ENCODE data around the gene XYLB. TPM values are rescaled to one million over a fixed set of nuclear protein-coding genes. Genes with fewer than 3 reads are reported as not detected.
"Not testable (repeated sequence)": the region's sequence is repeated elsewhere in the genome, so short reads cannot be mapped to it uniquely, and the experiment has no call there.

Gene XYLB
- total RNA-seq, 1 experiment from 2014 or later, result 20.1 TPM

DNA sequence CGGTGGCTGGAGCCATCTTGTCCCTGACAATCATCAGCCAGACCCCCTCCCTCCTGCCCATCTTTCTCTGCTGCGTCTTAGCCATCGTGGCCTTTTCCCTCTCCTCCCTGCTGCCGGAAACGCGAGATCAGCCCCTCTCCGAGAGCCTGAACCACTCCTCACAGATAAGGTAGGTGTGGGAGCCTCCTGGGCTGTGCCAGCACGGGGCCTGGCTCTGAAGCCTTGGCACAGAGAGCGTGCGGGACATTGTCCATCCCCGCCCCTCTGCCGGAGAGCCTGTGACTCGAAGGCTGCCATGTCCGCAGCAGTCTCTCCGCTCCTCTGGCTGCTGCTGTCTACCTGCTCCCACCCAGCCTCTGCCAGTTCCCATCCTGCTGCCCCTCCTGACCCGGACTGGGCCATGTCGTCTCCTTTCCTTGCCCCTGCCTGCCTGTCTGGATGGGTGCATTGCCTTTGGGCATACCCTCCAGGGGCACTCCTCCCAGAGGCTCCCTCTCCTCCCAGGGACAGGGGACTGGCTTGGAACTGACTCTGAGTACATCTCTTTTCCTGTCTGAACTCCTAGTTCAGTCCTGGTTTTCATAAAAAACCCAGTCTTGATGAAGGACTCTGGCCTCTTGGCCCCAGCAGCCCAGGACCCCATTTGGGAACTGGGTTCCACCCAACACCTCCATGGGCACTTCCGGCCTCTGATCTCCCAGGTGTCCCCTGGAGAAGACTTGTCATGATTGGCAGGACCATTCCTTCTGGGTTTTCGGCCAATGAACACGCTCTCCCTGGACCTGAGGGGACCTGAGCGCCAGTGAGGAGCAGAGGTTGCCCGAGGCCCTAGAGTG, 30.0 kb upstream of the XYLB start:
- no peaks in the 10 kb centered on the region; the same call in 1 of the 2 replicates for H3K27me3 ChIP-seq (replicated peaks; ENCODE audit: control insufficient read depth, insufficient read depth, low read length)
- POLR2A ChIA-PET, result no interaction called here
- no peak overlapping the region for H3K27ac Mint-ChIP-seq (ENCODE audit: unreplicated experiment)
- H3K36me3 Mint-ChIP-seq (ENCODE audit: insufficient read depth, unreplicated experiment), result no peaks in the 10 kb centered on the region
- H3K9me3 Mint-ChIP-seq (ENCODE audit: unreplicated experiment), result no peaks in the 10 kb centered on the region
- H3K4me1 Mint-ChIP-seq (ENCODE audit: low read depth, unreplicated experiment), result no peaks in the 10 kb centered on the region
- H3K4me3 Mint-ChIP-seq (ENCODE audit: unreplicated experiment), result no peak overlapping the region
- no peak overlapping the region for H3K4me3 ChIP-seq (ENCODE audit: low read depth, low read length)
- CTCF ChIA-PET, result no interaction called here
- H3K36me3 ChIP-seq (ENCODE audit: control insufficient read depth, insufficient read depth, low read length), result no peaks in the 10 kb centered on the region
- DNase-seq, result no peak
- no TSS peak for BruUV-seq (replicated peaks)
- TF ChIP-seq, protein P1, sequence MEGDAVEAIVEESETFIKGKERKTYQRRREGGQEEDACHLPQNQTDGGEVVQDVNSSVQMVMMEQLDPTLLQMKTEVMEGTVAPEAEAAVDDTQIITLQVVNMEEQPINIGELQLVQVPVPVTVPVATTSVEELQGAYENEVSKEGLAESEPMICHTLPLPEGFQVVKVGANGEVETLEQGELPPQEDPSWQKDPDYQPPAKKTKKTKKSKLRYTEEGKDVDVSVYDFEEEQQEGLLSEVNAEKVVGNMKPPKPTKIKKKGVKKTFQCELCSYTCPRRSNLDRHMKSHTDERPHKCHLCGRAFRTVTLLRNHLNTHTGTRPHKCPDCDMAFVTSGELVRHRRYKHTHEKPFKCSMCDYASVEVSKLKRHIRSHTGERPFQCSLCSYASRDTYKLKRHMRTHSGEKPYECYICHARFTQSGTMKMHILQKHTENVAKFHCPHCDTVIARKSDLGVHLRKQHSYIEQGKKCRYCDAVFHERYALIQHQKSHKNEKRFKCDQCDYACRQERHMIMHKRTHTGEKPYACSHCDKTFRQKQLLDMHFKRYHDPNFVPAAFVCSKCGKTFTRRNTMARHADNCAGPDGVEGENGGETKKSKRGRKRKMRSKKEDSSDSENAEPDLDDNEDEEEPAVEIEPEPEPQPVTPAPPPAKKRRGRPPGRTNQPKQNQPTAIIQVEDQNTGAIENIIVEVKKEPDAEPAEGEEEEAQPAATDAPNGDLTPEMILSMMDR (IDR thresholded peaks at IDR 0.05; ENCODE audit: insufficient read depth in 1 of 2, low read depth in 1 of 2, low read length in 1 of 2, severe bottlenecking in 1 of 2, unreplicated experiment in 1 of 2), result no peak
- no peaks in the 10 kb centered on the region for H3K27me3 Mint-ChIP-seq (ENCODE audit: insufficient read depth, unreplicated experiment)
- intact Hi-C loops (cut with micrococcal nuclease; ENCODE audit: unreplicated experiment), result no loop called here
- no peaks in the 10 kb centered on the region for H3K4me1 ChIP-seq
- no peaks in the 10 kb centered on the region for H3K9me3 ChIP-seq

DNA sequence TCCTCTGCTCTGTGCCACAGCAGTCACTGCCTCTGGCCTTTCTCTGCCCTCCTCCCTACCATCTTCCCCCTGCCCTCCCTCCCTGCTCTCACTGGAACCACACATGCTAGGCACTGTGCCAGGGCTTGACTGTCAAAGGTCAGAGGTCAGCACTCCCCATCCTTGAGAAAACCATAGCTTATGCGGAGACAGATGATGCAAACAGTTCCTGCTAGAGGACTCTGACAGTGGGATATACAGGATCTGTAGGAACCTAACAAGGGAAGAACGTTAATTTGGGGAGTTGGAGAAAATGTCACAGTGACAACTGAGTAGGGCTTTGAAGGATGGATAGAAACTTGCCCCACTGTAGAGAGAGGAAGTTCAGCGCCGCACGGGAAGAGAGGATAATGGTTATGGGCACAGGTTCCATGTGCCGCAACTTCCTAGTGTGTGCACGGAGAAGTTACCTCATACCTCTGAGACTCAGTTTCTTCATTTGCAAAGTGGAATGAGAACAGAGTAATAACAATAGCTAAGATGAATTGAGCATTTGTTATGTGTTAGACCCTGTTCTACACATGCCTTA, 29.3 kb upstream of the XYLB start:
- H3K9me3 Mint-ChIP-seq (ENCODE audit: unreplicated experiment), result no peaks in the 10 kb centered on the region
- intact Hi-C loops (cut with micrococcal nuclease; ENCODE audit: unreplicated experiment), result no loop called here
- no peak overlapping the region for H3K27ac Mint-ChIP-seq (ENCODE audit: unreplicated experiment)
- ChIA-PET POLR2A (no interaction called here), CTCF (no interaction called here)
- no peaks in the 10 kb centered on the region for H3K36me3 ChIP-seq (ENCODE audit: control insufficient read depth, insufficient read depth, low read length)
- no peaks in the 10 kb centered on the region for H3K4me1 Mint-ChIP-seq (ENCODE audit: low read depth, unreplicated experiment)
- no peaks in the 10 kb centered on the region for H3K4me1 ChIP-seq
- no TSS peak for BruUV-seq (replicated peaks)
- H3K4me3 Mint-ChIP-seq (ENCODE audit: unreplicated experiment), result no peak overlapping the region
- no peak for DNase-seq
- no peaks in the 10 kb centered on the region for H3K9me3 ChIP-seq
- no peak overlapping the region for H3K4me3 ChIP-seq (ENCODE audit: low read depth, low read length)
- TF ChIP-seq, protein P1 (IDR thresholded peaks at IDR 0.05; ENCODE audit: insufficient read depth in 1 of 2, low read depth in 1 of 2, low read length in 1 of 2, severe bottlenecking in 1 of 2, unreplicated experiment in 1 of 2), result no peak
- no peaks in the 10 kb centered on the region for H3K36me3 Mint-ChIP-seq (ENCODE audit: insufficient read depth, unreplicated experiment)
- H3K27me3 Mint-ChIP-seq (ENCODE audit: insufficient read depth, unreplicated experiment), result peaks cover 1% of the 10 kb centered on the region
- H3K27me3 ChIP-seq (replicated peaks; ENCODE audit: control insufficient read depth, insufficient read depth, low read length), result no peaks in the 10 kb centered on the region; the same call in 1 of the 2 replicates

DNA sequence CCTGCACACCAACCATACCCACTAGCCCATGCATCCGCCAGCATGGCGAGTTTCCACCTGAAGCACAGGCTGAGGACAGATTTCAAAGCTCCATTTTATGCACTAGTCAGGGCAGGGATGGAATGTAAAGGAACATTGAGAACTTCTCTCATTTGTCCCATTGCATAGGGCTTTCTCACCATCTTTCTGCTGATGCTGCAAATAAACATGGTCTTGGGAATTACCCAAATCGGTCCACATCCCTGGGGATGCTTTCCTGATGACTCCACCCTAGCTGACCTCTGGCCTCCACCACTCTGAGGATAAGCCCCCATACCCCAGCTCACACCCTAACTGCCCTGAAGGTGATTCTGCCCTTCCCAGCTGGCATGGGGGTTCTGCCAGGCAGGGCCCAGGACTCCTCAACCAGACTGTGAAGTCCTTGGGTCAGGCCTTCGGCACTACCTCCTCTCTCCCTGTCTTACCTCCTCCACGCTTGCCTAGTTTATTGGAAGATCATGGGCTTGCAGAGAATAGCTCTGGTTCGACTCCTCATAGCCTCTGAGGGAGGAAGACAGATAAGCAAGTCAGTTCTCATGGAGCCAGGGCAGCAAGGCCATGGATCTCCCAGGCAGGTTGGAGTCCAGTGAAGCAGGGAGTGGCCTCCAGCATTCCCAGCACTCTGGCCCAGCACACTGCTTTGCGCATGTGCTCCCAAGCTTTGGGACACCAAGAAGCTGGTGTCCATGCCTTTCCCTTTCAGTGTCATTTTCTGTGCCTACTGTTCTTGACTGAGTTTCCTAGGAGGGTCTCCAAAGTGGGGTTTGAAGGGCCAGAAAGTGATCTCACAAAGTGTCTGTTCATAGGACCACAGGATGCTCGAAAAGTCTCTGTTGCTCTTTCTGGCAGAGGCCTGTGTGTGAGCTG, 27.6 kb upstream of the XYLB start:
- H3K36me3 Mint-ChIP-seq (ENCODE audit: insufficient read depth, unreplicated experiment), result no peaks in the 10 kb centered on the region
- intact Hi-C loops (cut with micrococcal nuclease; ENCODE audit: unreplicated experiment), result no loop called here
- no peaks in the 10 kb centered on the region for H3K9me3 Mint-ChIP-seq (ENCODE audit: unreplicated experiment)
- H3K27me3 Mint-ChIP-seq (ENCODE audit: insufficient read depth, unreplicated experiment), result peaks cover 2% of the 10 kb centered on the region
- H3K4me3 ChIP-seq (ENCODE audit: low read depth, low read length), result no peak overlapping the region
- ChIA-PET CTCF (no interaction called here), POLR2A (interaction anchor here (0.7 kb wide), 1 partner anchor 28 kb away, joined by 3 read pairs; no protein-coding TSS in a partner anchor)
- TF ChIP-seq, protein P1 (IDR thresholded peaks at IDR 0.05; ENCODE audit: insufficient read depth in 1 of 2, low read depth in 1 of 2, low read length in 1 of 2, severe bottlenecking in 1 of 2, unreplicated experiment in 1 of 2), result no peak
- no peaks in the 10 kb centered on the region for H3K9me3 ChIP-seq
- H3K27me3 ChIP-seq (replicated peaks; ENCODE audit: control insufficient read depth, insufficient read depth, low read length), result no peaks in the 10 kb centered on the region; the same call in 1 of the 2 replicates
- no TSS peak for BruUV-seq (replicated peaks)
- H3K4me1 ChIP-seq, result no peaks in the 10 kb centered on the region; the same call in 1 of the 2 replicates
- H3K4me1 Mint-ChIP-seq (ENCODE audit: low read depth, unreplicated experiment), result no peaks in the 10 kb centered on the region
- no peak for DNase-seq
- no peak overlapping the region for H3K4me3 Mint-ChIP-seq (ENCODE audit: unreplicated experiment)
- no peaks in the 10 kb centered on the region for H3K36me3 ChIP-seq (ENCODE audit: control insufficient read depth, insufficient read depth, low read length)
- H3K27ac Mint-ChIP-seq (ENCODE audit: unreplicated experiment), result no peak overlapping the region

DNA sequence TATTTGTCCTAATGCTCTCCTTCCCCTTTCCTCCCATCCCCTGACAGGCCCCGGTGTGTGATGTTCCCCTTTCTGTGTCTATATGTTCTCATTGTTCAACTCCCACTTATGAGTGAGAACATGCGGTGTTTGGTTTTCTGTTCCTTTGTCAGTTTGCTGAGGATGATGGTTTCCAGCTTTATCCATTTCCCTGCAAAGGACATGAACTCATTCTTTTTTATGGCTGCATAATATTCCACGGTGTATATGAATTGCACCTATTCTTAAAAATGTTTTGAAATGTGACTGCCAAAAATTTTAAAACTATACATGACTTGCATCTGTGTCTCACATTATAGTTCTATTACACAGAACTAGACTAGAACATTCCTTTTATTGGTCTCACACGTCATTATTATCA, 25.9 kb upstream of the XYLB start:
- H3K9me3 Mint-ChIP-seq (ENCODE audit: unreplicated experiment); POLR2A ChIA-PET; H3K36me3 Mint-ChIP-seq (ENCODE audit: insufficient read depth, unreplicated experiment); CTCF ChIA-PET; DNase-seq; H3K9me3 ChIP-seq; H3K27me3 ChIP-seq (replicated peaks; ENCODE audit: control insufficient read depth, insufficient read depth, low read length); H3K4me1 Mint-ChIP-seq (ENCODE audit: low read depth, unreplicated experiment); H3K4me3 Mint-ChIP-seq (ENCODE audit: unreplicated experiment); H3K4me1 ChIP-seq; H3K4me3 ChIP-seq (ENCODE audit: low read depth, low read length); H3K27ac Mint-ChIP-seq (ENCODE audit: unreplicated experiment); H3K36me3 ChIP-seq (ENCODE audit: control insufficient read depth, insufficient read depth, low read length); H3K27me3 Mint-ChIP-seq (ENCODE audit: insufficient read depth, unreplicated experiment); BruUV-seq (replicated peaks); intact Hi-C loops (cut with micrococcal nuclease; ENCODE audit: unreplicated experiment): not testable (repeated sequence)
